AG04450 (cell line): Measurements from ENCODE around the gene PITX1. TPM values are rescaled to one million over a fixed set of nuclear protein-coding genes. Genes with fewer than 3 reads are reported as not detected.

Experiments used
- CTCF ChIA-PET: fragments of 300-600, 350-600 bp; formaldehyde crosslinking; extraction: SDS; loops from one replicate; lab custom pipeline; 2022; ENCODE audit warnings: antibody characterized with exemption, inconsistent platforms; lab: Charles Lee
- POLR2A ChIA-PET: fragments of 350-600 bp; formaldehyde crosslinking; extraction: SDS; loops from one replicate; lab custom pipeline; 2021; ENCODE audit warnings: antibody characterized with exemption, inconsistent platforms; lab: Yijun Ruan, JAX
- DNase-seq: peaks from one replicate; pipeline ENCODE4 v3.0.0-alpha.2; 2011; ENCODE audit warnings: low read depth, low spot score
- H3K27ac ChIP-seq: one replicate; pipeline ENCODE4 v1.5.1; 2012; ENCODE audit warnings: low read depth, low read length, control low read depth
- H3K27me3 ChIP-seq: one replicate; pipeline ENCODE4 v1.6.0; 2012; ENCODE audit warnings: low read length; ENCODE audit not compliant: control insufficient read depth, insufficient read depth
- H3K4me3 ChIP-seq: 2 replicates; pipeline ENCODE4 v1.5.1; 2011; ENCODE audit warnings: mild to moderate bottlenecking, low read depth, low read length, control low read depth
- H3K9me3 ChIP-seq: 2 replicates; pipeline ENCODE4 v1.5.1; 2012; ENCODE audit warnings: low read length; ENCODE audit not compliant: control insufficient read depth, insufficient read depth
- polyA plus RNA-seq: library from polyadenylated mRNA; depleted of rRNA; stranded (reverse); fragments of >200 nt; gene quantifications from 2 replicates; pipeline ENCODE4 v1.2.3, GENCODE V29; 2011
- TF ChIP-seq, protein P1 (sequence below): IDR thresholded peaks from 2 replicates; pipeline ENCODE4 v1.5.1; 2011; ENCODE audit warnings: low read depth, low read length, control low read depth, inconsistent platforms

The PITX1 gene
- polyA plus RNA-seq, 1 experiment: 72.1 TPM

DNA sequence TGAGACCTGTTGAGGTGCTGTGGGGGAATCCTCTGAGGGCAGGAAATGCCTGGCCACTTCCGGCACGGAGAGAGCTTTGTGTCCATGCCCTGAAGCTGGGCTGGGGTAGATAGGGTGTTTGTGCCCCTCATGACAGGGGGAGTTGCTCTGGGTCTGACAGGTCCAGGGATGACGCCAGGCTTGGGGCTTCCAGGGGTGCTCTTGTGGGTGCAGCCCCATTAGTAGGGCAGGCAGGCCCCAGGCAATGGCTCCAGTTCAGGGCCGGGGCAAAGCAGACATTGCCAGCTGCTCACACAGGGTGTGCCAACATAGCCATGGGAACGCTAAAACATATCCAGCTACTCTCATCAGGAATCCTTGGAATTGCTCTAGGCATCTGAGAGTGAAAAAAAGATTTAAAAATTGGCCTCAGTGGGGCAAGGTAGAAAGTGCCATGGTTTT, 21.1 kb downstream of the PITX1 start:
- ChIA-PET CTCF (interaction anchor here (1.5 kb wide), 1 partner anchor 178 kb away, joined by 4 read pairs; no protein-coding TSS in a partner anchor), POLR2A (interaction anchor here (0.8 kb wide), 1 partner anchor 13 kb away, joined by 3 read pairs; no protein-coding TSS in a partner anchor)
- DNase-seq: no peak
- Histone ChIP-seq H3K27me3 (no peaks in the 10 kb centered on the region), H3K9me3 (no peaks in the 10 kb centered on the region), H3K4me3 (no peak overlapping the region), H3K27ac (no peak overlapping the region)
- TF ChIP-seq, protein P1, sequence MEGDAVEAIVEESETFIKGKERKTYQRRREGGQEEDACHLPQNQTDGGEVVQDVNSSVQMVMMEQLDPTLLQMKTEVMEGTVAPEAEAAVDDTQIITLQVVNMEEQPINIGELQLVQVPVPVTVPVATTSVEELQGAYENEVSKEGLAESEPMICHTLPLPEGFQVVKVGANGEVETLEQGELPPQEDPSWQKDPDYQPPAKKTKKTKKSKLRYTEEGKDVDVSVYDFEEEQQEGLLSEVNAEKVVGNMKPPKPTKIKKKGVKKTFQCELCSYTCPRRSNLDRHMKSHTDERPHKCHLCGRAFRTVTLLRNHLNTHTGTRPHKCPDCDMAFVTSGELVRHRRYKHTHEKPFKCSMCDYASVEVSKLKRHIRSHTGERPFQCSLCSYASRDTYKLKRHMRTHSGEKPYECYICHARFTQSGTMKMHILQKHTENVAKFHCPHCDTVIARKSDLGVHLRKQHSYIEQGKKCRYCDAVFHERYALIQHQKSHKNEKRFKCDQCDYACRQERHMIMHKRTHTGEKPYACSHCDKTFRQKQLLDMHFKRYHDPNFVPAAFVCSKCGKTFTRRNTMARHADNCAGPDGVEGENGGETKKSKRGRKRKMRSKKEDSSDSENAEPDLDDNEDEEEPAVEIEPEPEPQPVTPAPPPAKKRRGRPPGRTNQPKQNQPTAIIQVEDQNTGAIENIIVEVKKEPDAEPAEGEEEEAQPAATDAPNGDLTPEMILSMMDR: no peak

DNA sequence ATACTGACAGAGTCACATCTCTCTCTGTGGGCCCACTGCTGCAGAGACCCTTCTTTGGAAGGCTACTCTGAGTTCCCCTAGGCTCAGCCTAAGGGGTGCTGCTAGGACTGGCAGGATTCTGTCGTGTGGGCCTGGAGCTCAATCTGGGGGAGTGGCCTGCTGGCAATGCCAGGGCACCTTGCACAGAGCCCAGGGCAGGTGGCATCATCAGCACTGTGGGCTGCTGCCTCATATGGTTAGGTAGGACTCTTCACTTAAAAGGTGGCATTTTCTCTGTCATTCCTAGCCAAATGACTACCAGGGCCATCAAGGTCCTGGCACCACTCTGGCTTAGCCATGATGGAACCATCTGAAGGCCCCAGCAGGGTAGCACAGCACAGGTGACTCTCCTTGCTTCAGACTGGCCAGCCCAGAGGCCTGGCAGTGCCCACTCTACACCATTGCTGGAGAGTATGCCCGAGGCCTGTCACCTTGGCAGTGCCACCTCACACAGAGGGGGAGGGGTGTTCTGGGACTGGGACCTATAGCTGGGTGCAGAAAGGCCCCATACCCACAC, 21.9 kb downstream of the PITX1 start:
- no peak overlapping the region for H3K4me3 ChIP-seq
- no peaks in the 10 kb centered on the region for H3K9me3 ChIP-seq
- H3K27me3 ChIP-seq: no peaks in the 10 kb centered on the region
- CTCF ChIA-PET: interaction anchor here (1.0 to 1.7 kb wide), 2 partner anchors 14 to 179 kb away, joined by 3 to 4 read pairs; no protein-coding TSS in a partner anchor
- no peak for DNase-seq
- TF ChIP-seq, protein P1: no peak
- POLR2A ChIA-PET: no interaction called here
- no peak overlapping the region for H3K27ac ChIP-seq

DNA sequence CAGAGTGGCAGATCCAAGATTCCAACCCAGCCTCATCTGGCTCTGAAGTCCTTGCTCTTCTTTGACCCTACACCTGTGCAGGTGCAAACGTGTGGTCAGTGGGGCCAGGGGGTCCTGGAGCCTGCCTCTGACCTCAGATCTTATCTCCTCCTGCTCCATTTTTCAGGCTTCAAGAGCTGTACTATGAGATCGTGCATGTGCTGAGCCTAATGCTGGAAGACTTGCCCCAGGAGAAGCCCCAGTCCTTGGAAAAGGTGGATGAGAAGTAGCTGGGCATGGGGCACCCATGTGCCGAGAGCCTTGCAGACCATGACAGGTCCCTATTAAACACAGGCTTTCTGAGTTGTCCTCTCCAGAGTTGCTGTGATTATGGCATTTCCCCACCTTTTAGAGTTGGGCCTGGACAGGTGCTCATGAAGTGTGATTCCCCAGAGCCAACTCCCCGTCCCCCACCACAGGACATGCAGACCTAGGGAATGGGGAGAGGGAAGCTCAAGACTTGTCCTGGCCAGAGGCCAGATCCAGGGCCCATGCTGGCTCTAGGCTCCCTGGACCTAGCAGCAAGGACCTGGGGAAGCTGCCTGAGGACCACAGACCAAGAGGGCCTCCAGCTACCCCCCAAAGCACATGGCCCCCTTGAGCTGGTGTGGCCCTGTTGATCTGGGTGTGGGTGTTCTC, 22.5 kb downstream of the PITX1 start:
- Histone ChIP-seq H3K4me3 (no peak overlapping the region), H3K27me3 (no peaks in the 10 kb centered on the region), H3K27ac (no peak overlapping the region), H3K9me3 (no peaks in the 10 kb centered on the region)
- ChIA-PET POLR2A (no interaction called here), CTCF (interaction anchor here (0.6 to 1.7 kb wide), 3 partner anchors 15 to 194 kb away, joined by 3 to 4 read pairs (median 3); no protein-coding TSS in a partner anchor)
- no peak for DNase-seq
- TF ChIP-seq, protein P1: no peak

DNA sequence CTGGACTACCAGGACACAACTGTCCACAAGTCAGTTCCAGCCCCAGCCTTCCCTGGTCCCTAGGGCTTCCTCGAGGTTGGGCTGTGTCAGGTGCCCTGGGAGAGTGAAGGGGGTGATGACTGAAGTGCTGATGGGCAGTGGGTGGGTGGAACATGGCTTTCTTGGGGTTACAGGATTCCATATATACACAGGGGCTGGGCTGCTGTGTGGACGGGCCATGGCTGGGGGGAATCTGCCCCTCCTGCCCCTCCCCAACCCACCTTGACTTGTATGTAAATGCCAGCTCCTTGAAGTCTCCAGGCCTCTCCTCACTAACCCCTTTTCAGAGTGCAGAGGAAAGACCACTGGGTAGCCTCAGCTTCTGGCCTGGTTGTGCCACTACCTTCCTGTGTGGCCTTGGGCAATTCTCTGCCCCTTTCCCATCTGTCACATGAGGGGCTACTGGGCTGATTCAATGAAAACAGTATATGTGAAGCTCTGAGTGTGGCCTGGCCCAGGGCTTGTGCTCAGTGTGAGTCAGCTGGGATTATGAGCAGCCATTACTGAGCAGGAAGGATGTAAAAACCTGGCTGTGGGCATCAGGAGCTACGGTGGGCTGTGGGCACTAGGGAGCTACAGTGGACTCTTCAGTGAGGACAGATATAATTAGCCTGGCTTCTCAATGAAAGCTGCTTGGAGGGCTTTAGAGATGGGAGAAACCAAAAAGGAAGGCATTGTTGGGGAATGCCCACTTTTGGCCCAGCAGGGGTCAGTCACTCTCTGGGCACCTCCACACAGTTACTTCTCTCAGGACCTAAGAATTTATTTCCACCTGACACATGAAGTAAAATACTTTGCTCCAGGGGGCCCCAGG, 23.3 kb downstream of the PITX1 start:
- POLR2A ChIA-PET: no interaction called here
- no peak for DNase-seq
- CTCF ChIA-PET: interaction anchor here (0.6 to 1.7 kb wide), 3 partner anchors 16 to 194 kb away, joined by 3 to 4 read pairs (median 3); no protein-coding TSS in a partner anchor

More for the DNA sequence above, 23.3 kb downstream of the PITX1 start:
- TF ChIP-seq, protein P1: peak; percentile 43
- peak overlapping the region; percentile 31 for H3K27ac ChIP-seq
- H3K4me3 ChIP-seq: no peak overlapping the region
- H3K9me3 ChIP-seq: no peaks in the 10 kb centered on the region
- H3K27me3 ChIP-seq: no peaks in the 10 kb centered on the region
